Loucy (cell line): ENCODE data around the gene HERC3.

ENCODE experiments used
- H2AFZ ChIP-seq: fragments of 200-600 bp; sonication (generic); 2 replicates; pipeline ENCODE4 v1.6.0; 2016; ENCODE audit warnings: antibody characterized with exemption, mild to moderate bottlenecking, low read length, moderate library complexity
- H3F3A ChIP-seq: fragments of 200-600 bp; 2 replicates; pipeline ENCODE4 v1.6.0; 2016; ENCODE audit warnings: antibody characterized with exemption, low read depth, mild to moderate bottlenecking
- H3K27me3 ChIP-seq: fragments of 200-600 bp; sonication (generic); 2 replicates; pipeline ENCODE4 v1.6.1; 2014; ENCODE audit warnings: low read length, mild to moderate bottlenecking; ENCODE audit not compliant: insufficient read depth, poor library complexity, severe bottlenecking
- H3K36me3 ChIP-seq: fragments of 200-600 bp; sonication (generic); 2 replicates; pipeline ENCODE4 v1.6.1; 2016; ENCODE audit warnings: low read length; ENCODE audit not compliant: insufficient read depth
- H3K4me1 ChIP-seq: fragments of 200-600 bp; sonication (generic); 2 replicates; pipeline ENCODE4 v1.5.1; 2014; ENCODE audit warnings: low read length, mild to moderate bottlenecking; ENCODE audit not compliant: insufficient read depth, poor library complexity, severe bottlenecking
- H3K4me2 ChIP-seq: fragments of 200-600 bp; sonication (generic); 2 replicates; pipeline ENCODE4 v1.6.0; 2014; ENCODE audit warnings: antibody characterized with exemption, low read length, low read depth, mild to moderate bottlenecking; ENCODE audit not compliant: poor library complexity, severe bottlenecking
- H3K4me3 ChIP-seq: fragments of 200-600 bp; sonication (generic); 2 replicates; pipeline ENCODE4 v1.5.1; 2014; ENCODE audit warnings: low read length, mild to moderate bottlenecking, mixed read lengths; ENCODE audit not compliant: poor library complexity, severe bottlenecking
- H3K79me2 ChIP-seq: fragments of 200-600 bp; sonication (generic); 2 replicates; pipeline ENCODE4 v1.6.1; 2014; ENCODE audit warnings: low read length; ENCODE audit not compliant: insufficient read depth
- H3K9ac ChIP-seq: fragments of 200-600 bp; sonication (generic); 2 replicates; pipeline ENCODE4 v1.6.0; 2014; ENCODE audit warnings: mild to moderate bottlenecking, low read depth, low read length, moderate library complexity; ENCODE audit not compliant: poor library complexity, severe bottlenecking
- H3K9me2 ChIP-seq: fragments of 200-600 bp; sonication (generic); replicated peaks from 2 replicates; pipeline ENCODE4 v1.6.1; 2016; ENCODE audit warnings: low read depth, low read length, mixed read lengths
- H3K9me3 ChIP-seq: fragments of 200-600 bp; sonication (generic); 2 replicates; pipeline ENCODE4 v1.6.1; 2014; ENCODE audit warnings: mild to moderate bottlenecking, antibody characterized with exemption, low read length, low read depth; ENCODE audit not compliant: insufficient read depth
- H4K20me1 ChIP-seq: fragments of 200-600 bp; sonication (generic); 2 replicates; pipeline ENCODE4 v1.6.0; 2014; ENCODE audit warnings: antibody characterized with exemption, low read length, mild to moderate bottlenecking; ENCODE audit not compliant: insufficient read depth, poor library complexity, severe bottlenecking
- CTCF ChIP-seq: fragments of 200-600 bp; sonication (generic); conservative IDR thresholded peaks from 2 replicates; pipeline ENCODE4 v1.5.1; 2014; ENCODE audit warnings: mild to moderate bottlenecking, antibody characterized with exemption, low read length
- EZH2phosphoT487 ChIP-seq: fragments of 200-600 bp; IDR thresholded peaks from 2 replicates; pipeline ENCODE4 v1.6.1; 2018; ENCODE audit warnings: antibody characterized with exemption, mild to moderate bottlenecking, moderate library complexity, borderline replicate concordance

Gene HERC3

DNA sequence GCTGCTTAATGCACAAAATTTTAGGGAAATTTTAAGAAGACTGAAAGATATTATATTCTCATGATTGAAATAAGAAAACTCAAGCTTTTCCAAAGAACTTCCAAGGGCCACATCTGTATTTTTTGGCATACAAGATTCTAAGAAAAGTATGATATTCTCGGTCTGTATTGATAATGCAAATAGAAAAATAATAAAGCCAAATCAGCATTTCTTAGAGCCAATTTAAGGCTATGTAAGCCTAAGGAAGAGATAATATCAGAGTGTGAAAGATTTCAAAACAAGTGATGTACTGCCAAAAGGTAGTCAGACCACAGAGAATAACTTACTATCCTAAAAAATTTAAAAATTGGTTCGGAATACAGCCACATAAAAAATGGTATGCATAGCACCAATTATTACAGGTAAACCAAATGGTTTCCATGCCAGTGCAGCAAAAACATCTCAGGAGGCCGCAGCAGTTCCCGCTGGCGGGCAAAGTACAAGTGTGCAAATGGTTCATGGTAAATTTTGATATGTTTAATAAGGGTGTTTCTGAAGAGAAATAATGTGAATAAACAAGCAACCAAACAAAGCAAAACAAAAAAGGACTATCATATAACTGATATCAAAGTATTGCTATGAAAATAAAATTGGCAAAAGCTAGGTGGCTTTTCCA, 140.6 kb downstream of the HERC3 start:
- H3K4me1 ChIP-seq, result peaks cover 20% of the 10 kb centered on the region
- H3K4me3 ChIP-seq, result no peak overlapping the region
- no peaks in the 10 kb centered on the region for H3K27me3 ChIP-seq
- no peaks in the 10 kb centered on the region for H3K9me2 ChIP-seq
- no peaks in the 10 kb centered on the region for H3F3A ChIP-seq
- no peaks in the 10 kb centered on the region for H4K20me1 ChIP-seq
- peaks cover 25% of the 10 kb centered on the region; the same call in 1 of the 2 replicates for H3K36me3 ChIP-seq
- H3K9ac ChIP-seq, result no peak overlapping the region
- H3K79me2 ChIP-seq, result no peaks in the 10 kb centered on the region
- no peak for TF ChIP-seq CTCF
- TF ChIP-seq EZH2phosphoT487, result no peak
- H3K4me2 ChIP-seq, result no peak overlapping the region
- H2AFZ ChIP-seq, result no peak overlapping the region
- H3K9me3 ChIP-seq, result no peaks in the 10 kb centered on the region

GRCh38 chr4:88734403-88734949, 142.2 kb downstream of the HERC3 start:
- Histone ChIP-seq H3K9me3 (no peaks in the 10 kb centered on the region), H3K36me3 (peaks cover 30% of the 10 kb centered on the region; the same call in 1 of the 2 replicates), H3K27me3 (no peaks in the 10 kb centered on the region), H3K4me2 (no peak overlapping the region), H2AFZ (no peak overlapping the region), H3K4me1 (peaks cover 9% of the 10 kb centered on the region), H3K79me2 (no peaks in the 10 kb centered on the region), H4K20me1 (no peaks in the 10 kb centered on the region), H3F3A (no peaks in the 10 kb centered on the region), H3K4me3 (no peak overlapping the region), H3K9ac (no peak overlapping the region), H3K9me2 (no peaks in the 10 kb centered on the region)
- TF ChIP-seq CTCF, result no peak
- TF ChIP-seq EZH2phosphoT487, result no peak

GRCh38 chr4:88735564-88735963, 143.3 kb downstream of the HERC3 start:
- H3K36me3 ChIP-seq, result peaks cover 24% of the 10 kb centered on the region; the same call in 1 of the 2 replicates
- no peak overlapping the region for H3K9ac ChIP-seq
- no peaks in the 10 kb centered on the region for H3F3A ChIP-seq
- H3K27me3 ChIP-seq, result no peaks in the 10 kb centered on the region
- H3K9me3 ChIP-seq, result no peaks in the 10 kb centered on the region
- H2AFZ ChIP-seq, result no peak overlapping the region
- H3K79me2 ChIP-seq, result no peaks in the 10 kb centered on the region
- no peaks in the 10 kb centered on the region for H3K9me2 ChIP-seq
- peaks cover 5% of the 10 kb centered on the region for H3K4me1 ChIP-seq
- TF ChIP-seq CTCF (no peak), EZH2phosphoT487 (no peak)
- no peak overlapping the region for H3K4me3 ChIP-seq
- no peak overlapping the region for H3K4me2 ChIP-seq
- no peaks in the 10 kb centered on the region for H4K20me1 ChIP-seq
